ENCODE results near the gene HAUS7.

The HAUS7 gene

DNA sequence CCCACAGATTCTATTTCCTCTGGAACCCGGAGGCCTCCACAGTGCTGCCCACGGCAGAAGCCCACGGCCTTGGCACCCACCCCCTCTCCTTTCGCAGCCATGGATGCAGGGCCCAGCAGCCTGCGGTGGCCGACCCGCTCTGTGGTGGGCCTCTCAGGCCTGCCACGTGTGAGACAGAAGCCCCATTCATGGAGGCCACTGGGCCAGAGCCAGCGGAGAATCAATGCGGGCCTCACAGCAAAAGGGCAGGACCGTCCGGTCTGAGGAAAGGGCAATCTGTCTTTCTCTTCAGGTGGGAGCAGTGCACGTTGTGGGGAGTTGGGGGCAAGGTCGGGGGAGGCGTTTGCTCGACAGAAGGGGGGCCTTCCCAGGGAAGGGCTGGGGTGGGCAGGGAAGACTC is 8.4 kb upstream of the HAUS7 start:
- ATAC-seq: no peak
- no peak for TF ChIP-seq ARNTL (CRISPR knock-in tag; IDR thresholded peaks at IDR 0.05; ENCODE audit: borderline replicate concordance, low read depth)
- TF ChIP-seq CSDC2 (CRISPR knock-in tag; IDR thresholded peaks at IDR 0.05): no peak
- no peak for TF ChIP-seq TOX (CRISPR knock-in tag; IDR thresholded peaks at IDR 0.05; ENCODE audit: borderline replicate concordance)
- TF ChIP-seq, protein P1, sequence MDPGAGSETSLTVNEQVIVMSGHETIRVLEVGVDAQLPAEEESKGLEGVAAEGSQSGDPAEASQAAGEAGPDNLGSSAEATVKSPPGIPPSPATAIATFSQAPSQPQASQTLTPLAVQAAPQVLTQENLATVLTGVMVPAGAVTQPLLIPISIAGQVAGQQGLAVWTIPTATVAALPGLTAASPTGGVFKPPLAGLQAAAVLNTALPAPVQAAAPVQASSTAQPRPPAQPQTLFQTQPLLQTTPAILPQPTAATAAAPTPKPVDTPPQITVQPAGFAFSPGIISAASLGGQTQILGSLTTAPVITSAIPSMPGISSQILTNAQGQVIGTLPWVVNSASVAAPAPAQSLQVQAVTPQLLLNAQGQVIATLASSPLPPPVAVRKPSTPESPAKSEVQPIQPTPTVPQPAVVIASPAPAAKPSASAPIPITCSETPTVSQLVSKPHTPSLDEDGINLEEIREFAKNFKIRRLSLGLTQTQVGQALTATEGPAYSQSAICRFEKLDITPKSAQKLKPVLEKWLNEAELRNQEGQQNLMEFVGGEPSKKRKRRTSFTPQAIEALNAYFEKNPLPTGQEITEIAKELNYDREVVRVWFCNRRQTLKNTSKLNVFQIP (CRISPR knock-in tag; IDR thresholded peaks at IDR 0.05; ENCODE audit: borderline replicate concordance, low read depth): no peak
- no peak for TF ChIP-seq ZNF70 (CRISPR knock-in tag; IDR thresholded peaks at IDR 0.05)
- TF ChIP-seq ZFP3 (CRISPR knock-in tag; IDR thresholded peaks at IDR 0.05): no peak
- TF ChIP-seq ZFP30 (CRISPR knock-in tag; IDR thresholded peaks at IDR 0.05): no peak
- no peak for TF ChIP-seq OSR1 (CRISPR knock-in tag; IDR thresholded peaks at IDR 0.05)
- TF ChIP-seq, protein P2, sequence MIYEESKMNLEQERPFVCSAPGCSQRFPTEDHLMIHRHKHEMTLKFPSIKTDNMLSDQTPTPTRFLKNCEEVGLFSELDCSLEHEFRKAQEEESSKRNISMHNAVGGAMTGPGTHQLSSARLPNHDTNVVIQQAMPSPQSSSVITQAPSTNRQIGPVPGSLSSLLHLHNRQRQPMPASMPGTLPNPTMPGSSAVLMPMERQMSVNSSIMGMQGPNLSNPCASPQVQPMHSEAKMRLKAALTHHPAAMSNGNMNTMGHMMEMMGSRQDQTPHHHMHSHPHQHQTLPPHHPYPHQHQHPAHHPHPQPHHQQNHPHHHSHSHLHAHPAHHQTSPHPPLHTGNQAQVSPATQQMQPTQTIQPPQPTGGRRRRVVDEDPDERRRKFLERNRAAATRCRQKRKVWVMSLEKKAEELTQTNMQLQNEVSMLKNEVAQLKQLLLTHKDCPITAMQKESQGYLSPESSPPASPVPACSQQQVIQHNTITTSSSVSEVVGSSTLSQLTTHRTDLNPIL (CRISPR knock-in tag; IDR thresholded peaks at IDR 0.05; ENCODE audit: low read depth): no peak
- no peak for TF ChIP-seq BACH2 (CRISPR knock-in tag; IDR thresholded peaks at IDR 0.05; ENCODE audit: borderline replicate concordance)
- no peak for TF ChIP-seq PPARA (CRISPR knock-in tag; IDR thresholded peaks at IDR 0.05; ENCODE audit: borderline replicate concordance)
- TF ChIP-seq, protein P3, sequence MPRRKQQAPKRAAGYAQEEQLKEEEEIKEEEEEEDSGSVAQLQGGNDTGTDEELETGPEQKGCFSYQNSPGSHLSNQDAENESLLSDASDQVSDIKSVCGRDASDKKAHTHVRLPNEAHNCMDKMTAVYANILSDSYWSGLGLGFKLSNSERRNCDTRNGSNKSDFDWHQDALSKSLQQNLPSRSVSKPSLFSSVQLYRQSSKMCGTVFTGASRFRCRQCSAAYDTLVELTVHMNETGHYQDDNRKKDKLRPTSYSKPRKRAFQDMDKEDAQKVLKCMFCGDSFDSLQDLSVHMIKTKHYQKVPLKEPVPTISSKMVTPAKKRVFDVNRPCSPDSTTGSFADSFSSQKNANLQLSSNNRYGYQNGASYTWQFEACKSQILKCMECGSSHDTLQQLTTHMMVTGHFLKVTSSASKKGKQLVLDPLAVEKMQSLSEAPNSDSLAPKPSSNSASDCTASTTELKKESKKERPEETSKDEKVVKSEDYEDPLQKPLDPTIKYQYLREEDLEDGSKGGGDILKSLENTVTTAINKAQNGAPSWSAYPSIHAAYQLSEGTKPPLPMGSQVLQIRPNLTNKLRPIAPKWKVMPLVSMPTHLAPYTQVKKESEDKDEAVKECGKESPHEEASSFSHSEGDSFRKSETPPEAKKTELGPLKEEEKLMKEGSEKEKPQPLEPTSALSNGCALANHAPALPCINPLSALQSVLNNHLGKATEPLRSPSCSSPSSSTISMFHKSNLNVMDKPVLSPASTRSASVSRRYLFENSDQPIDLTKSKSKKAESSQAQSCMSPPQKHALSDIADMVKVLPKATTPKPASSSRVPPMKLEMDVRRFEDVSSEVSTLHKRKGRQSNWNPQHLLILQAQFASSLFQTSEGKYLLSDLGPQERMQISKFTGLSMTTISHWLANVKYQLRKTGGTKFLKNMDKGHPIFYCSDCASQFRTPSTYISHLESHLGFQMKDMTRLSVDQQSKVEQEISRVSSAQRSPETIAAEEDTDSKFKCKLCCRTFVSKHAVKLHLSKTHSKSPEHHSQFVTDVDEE (CRISPR knock-in tag; IDR thresholded peaks at IDR 0.05): no peak
- TF ChIP-seq RARB (CRISPR knock-in tag; IDR thresholded peaks at IDR 0.05): no peak
- TF ChIP-seq ISL1 (CRISPR knock-in tag; IDR thresholded peaks at IDR 0.05): no peak
- TF ChIP-seq, protein P4, sequence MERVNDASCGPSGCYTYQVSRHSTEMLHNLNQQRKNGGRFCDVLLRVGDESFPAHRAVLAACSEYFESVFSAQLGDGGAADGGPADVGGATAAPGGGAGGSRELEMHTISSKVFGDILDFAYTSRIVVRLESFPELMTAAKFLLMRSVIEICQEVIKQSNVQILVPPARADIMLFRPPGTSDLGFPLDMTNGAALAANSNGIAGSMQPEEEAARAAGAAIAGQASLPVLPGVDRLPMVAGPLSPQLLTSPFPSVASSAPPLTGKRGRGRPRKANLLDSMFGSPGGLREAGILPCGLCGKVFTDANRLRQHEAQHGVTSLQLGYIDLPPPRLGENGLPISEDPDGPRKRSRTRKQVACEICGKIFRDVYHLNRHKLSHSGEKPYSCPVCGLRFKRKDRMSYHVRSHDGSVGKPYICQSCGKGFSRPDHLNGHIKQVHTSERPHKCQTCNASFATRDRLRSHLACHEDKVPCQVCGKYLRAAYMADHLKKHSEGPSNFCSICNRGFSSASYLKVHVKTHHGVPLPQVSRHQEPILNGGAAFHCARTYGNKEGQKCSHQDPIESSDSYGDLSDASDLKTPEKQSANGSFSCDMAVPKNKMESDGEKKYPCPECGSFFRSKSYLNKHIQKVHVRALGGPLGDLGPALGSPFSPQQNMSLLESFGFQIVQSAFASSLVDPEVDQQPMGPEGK (CRISPR knock-in tag; IDR thresholded peaks at IDR 0.05; ENCODE audit: borderline replicate concordance): no peak
- TF ChIP-seq ZNF565 (CRISPR knock-in tag; conservative IDR thresholded peaks at IDR 0.05; ENCODE audit: low read depth): no peak

DNA sequence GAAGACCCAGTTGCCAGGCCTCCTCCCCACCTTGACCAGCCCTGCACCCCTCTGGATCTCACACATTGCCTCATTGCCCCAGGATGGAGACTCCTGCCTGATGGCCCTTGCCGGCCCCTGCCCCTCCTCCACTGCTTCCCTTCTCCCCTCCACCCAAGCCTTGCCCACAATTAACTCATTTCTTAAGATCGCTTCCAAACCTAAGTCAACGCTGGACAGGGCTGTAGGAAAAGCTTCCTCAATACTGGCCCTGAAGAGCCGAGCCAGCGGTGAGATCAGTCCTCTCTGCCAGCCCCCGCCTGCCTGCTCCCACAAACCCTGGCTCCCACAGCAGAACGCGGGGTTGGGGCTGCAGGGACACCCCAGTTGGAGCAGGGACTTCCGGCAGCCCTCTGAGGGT is 7.5 kb upstream of the HAUS7 start:
- TF ChIP-seq RARB (CRISPR knock-in tag; IDR thresholded peaks at IDR 0.05) (no peak), TOX (CRISPR knock-in tag; IDR thresholded peaks at IDR 0.05; ENCODE audit: borderline replicate concordance) (no peak), ZFP3 (CRISPR knock-in tag; IDR thresholded peaks at IDR 0.05) (no peak), ESRRG (CRISPR knock-in tag; IDR thresholded peaks at IDR 0.05) (no peak), CSDC2 (CRISPR knock-in tag; IDR thresholded peaks at IDR 0.05) (no peak), ZFP30 (CRISPR knock-in tag; IDR thresholded peaks at IDR 0.05) (no peak), OSR1 (CRISPR knock-in tag; IDR thresholded peaks at IDR 0.05) (no peak), ZNF565 (CRISPR knock-in tag; conservative IDR thresholded peaks at IDR 0.05; ENCODE audit: low read depth) (no peak), ZNF70 (CRISPR knock-in tag; IDR thresholded peaks at IDR 0.05) (no peak)
- TF ChIP-seq, protein P5, sequence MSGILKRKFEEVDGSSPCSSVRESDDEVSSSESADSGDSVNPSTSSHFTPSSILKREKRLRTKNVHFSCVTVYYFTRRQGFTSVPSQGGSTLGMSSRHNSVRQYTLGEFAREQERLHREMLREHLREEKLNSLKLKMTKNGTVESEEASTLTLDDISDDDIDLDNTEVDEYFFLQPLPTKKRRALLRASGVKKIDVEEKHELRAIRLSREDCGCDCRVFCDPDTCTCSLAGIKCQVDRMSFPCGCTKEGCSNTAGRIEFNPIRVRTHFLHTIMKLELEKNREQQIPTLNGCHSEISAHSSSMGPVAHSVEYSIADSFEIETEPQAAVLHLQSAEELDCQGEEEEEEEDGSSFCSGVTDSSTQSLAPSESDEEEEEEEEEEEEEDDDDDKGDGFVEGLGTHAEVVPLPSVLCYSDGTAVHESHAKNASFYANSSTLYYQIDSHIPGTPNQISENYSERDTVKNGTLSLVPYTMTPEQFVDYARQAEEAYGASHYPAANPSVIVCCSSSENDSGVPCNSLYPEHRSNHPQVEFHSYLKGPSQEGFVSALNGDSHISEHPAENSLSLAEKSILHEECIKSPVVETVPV (CRISPR knock-in tag; IDR thresholded peaks at IDR 0.05): no peak
- TF ChIP-seq, protein P1 (CRISPR knock-in tag; IDR thresholded peaks at IDR 0.05; ENCODE audit: borderline replicate concordance, low read depth): no peak
- TF ChIP-seq, protein P2 (CRISPR knock-in tag; IDR thresholded peaks at IDR 0.05; ENCODE audit: low read depth): no peak
- TF ChIP-seq, protein P3 (CRISPR knock-in tag; IDR thresholded peaks at IDR 0.05): no peak
- ATAC-seq: peak; percentile 2
